ENCODE measurements around the gene GSG1L.
A peak's percentile ranks its signal among the peaks of the same experiment; 100 is the strongest.

DNA sequence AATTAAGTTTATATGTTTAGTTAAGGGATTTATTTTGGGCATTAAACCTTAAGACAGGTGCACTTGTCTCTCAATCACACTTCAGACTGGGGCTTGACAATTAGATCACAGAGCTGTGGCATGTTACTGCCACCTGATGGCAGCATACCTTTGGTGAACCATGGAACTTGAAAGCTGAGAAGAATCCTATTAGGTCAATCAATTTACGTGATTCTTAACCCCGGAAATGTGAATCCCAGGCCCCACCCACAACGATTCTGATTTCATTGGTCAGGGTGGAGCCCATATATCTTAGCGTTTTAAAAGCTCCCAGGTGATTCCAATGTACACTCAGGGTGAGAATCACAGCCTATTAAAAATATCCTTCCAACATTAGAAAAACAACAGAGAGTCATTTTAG is 91.0 kb downstream of the GSG1L start:
- no peak for TF ChIP-seq REST (IDR thresholded peaks at IDR 0.05)
- TF ChIP-seq CTCF (IDR thresholded peaks at IDR 0.05; ENCODE audit: low read depth, low read length, missing input control) = peak; percentile 58
- no peak for TF ChIP-seq ATF3 (IDR thresholded peaks at IDR 0.05)
- TF ChIP-seq, protein P1, sequence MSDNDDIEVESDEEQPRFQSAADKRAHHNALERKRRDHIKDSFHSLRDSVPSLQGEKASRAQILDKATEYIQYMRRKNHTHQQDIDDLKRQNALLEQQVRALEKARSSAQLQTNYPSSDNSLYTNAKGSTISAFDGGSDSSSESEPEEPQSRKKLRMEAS (IDR thresholded peaks at IDR 0.05) = no peak
- peak; percentile 73 to 80 for TF ChIP-seq RAD21 (IDR thresholded peaks at IDR 0.05)
- TF ChIP-seq GABPA (IDR thresholded peaks at IDR 0.05 in 1 of 2, conservative IDR thresholded peaks at IDR 0.05 in 1 of 2) = no peak
- TF ChIP-seq NR2F2 (IDR thresholded peaks at IDR 0.05) = no peak
- no peak for TF ChIP-seq TAF1 (conservative IDR thresholded peaks at IDR 0.05)
- no peak for TF ChIP-seq SP1 (IDR thresholded peaks at IDR 0.05)
- TF ChIP-seq, protein P2, sequence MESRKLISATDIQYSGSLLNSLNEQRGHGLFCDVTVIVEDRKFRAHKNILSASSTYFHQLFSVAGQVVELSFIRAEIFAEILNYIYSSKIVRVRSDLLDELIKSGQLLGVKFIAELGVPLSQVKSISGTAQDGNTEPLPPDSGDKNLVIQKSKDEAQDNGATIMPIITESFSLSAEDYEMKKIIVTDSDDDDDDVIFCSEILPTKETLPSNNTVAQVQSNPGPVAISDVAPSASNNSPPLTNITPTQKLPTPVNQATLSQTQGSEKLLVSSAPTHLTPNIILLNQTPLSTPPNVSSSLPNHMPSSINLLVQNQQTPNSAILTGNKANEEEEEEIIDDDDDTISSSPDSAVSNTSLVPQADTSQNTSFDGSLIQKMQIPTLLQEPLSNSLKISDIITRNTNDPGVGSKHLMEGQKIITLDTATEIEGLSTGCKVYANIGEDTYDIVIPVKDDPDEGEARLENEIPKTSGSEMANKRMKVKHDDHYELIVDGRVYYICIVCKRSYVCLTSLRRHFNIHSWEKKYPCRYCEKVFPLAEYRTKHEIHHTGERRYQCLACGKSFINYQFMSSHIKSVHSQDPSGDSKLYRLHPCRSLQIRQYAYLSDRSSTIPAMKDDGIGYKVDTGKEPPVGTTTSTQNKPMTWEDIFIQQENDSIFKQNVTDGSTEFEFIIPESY (IDR thresholded peaks at IDR 0.05) = no peak
- no peak for TF ChIP-seq RXRA (IDR thresholded peaks at IDR 0.05)
- no peak for TF ChIP-seq HNF4A (conservative IDR thresholded peaks at IDR 0.05)
